Measurements from ENCODE around the gene SELENON. TPM values are rescaled to one million over a fixed set of nuclear protein-coding genes. Genes with fewer than 3 reads are reported as not detected.

Gene SELENON
- total and polyA plus RNA-seq, 2 of the 8 experiments (the other 6 are each of a cell fraction or from before 2014, with no cell fraction given) = 43.0 to 77.6 TPM

DNA sequence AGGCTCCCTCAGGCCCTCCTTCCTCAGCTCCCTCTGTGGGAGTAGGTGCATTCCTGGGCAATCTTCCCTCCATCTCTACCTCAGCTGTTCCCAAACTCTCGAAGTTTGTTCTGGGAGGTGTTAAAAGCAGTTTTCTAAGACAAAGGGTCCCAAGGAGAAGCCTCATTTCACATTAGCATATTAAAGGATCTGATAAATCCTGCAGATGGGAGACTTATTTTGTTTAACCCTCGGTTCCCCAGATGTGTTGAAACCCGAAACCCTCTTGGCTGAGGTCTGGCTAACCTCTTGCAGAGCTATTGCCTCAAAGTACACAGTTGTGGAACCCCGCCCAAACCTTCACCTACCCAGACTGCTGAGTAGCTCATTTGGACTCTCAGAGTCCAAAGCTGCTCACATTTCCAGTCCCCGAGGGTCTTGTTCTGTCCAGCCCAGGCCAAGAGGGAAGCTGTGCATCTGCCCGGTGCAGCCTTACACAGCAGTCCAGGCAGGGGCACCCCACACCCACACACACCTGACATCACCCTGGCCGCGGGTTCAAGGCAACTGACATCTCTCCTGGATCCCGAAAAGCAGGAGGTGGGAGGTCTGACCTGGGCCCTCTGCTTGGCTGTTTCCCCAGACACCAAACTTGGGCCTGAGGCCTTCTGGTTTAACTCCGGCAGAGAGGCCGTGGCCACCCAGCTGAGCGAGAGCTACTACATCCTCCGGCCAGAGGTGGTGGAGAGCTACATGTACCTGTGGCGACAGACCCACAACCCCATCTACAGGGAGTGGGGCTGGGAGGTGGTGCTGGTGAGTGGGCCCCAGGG lies 19.5 kb upstream of the SELENON start:
- Histone ChIP-seq H4K91ac (replicated peaks; ENCODE audit: insufficient read length, low read length) (peak overlapping the region; percentile 79), H3K18ac (ENCODE audit: extremely low read depth, low read length) (peak overlapping the region; percentile 60), H3K79me1 (ENCODE audit: low read depth, low read length) (no peaks in the 10 kb centered on the region), H4K5ac (ENCODE audit: insufficient read length, low read depth, low read length) (no peak overlapping the region), H3K27me3 (replicated peaks in 1 of 4; ENCODE audit: control insufficient read depth in 3 of 4, extremely low read depth in 1 of 4, insufficient read depth in 3 of 4, low read length in 3 of 4) (no peaks in the 10 kb centered on the region; a peak in 1 of 7 replicates), H3K4me3 (ENCODE audit: extremely low read depth in 1 of 4, insufficient read depth in 2 of 4, low read depth in 3 of 4, low read length in 4 of 4) (peak overlapping the region in 3 of 4 experiments; percentile 0 to 26 (median 6); a peak in 2 of 8 replicates), H3K23me2 (ENCODE audit: low read depth, low read length) (no peaks in the 10 kb centered on the region), H3K14ac (ENCODE audit: insufficient read length) (no peak overlapping the region), H3K23ac (ENCODE audit: insufficient read length) (no peak overlapping the region), H2BK15ac (ENCODE audit: low read length) (peak overlapping the region; percentile 72; the same call in 1 of the 2 replicates), H3K4me2 (ENCODE audit: insufficient read depth in 1 of 2, low read depth in 2 of 2, low read length in 2 of 2) (peak overlapping the region; percentile 22 to 36; a peak in 3 of 4 replicates), H3K36me3 (ENCODE audit: control insufficient read depth in 2 of 4, insufficient read depth in 4 of 4, low read length in 3 of 4) (no peaks in the 10 kb centered on the region; a peak in 1 of 8 replicates), H2BK5ac (ENCODE audit: low read depth, low read length) (peak overlapping the region; percentile 82; the same call in 1 of the 2 replicates), H3K4me1 (replicated peaks in 1 of 4; ENCODE audit: control insufficient read depth in 3 of 4, insufficient read depth in 4 of 4, low read length in 3 of 4) (peaks cover 6 to 24% (median 21%) of the 10 kb centered on the region in 4 experiments), H2AK5ac (ENCODE audit: low read depth, low read length) (peak overlapping the region; percentile 89; the same call in 1 of the 2 replicates), H3K79me2 (ENCODE audit: control insufficient read depth in 1 of 2, insufficient read depth in 2 of 2, low read length in 2 of 2) (no peaks in the 10 kb centered on the region), H3K4ac (replicated peaks; ENCODE audit: insufficient read length, low read depth, low read length) (peak overlapping the region; percentile 88), H4K20me1 (replicated peaks in 1 of 2; ENCODE audit: control insufficient read depth in 1 of 2, insufficient read depth in 2 of 2, low read length in 2 of 2) (no peaks in the 10 kb centered on the region), H2AFZ (ENCODE audit: low read length) (no peak overlapping the region), H3K27ac (ENCODE audit: low read depth, low read length) (no peak overlapping the region), H4K8ac (ENCODE audit: extremely low read depth, insufficient read depth, low read length) (peak overlapping the region; percentile 73), H3K9ac (replicated peaks in 1 of 4; ENCODE audit: extremely low read depth in 1 of 4, low read depth in 3 of 4, low read length in 3 of 4) (no peak overlapping the region), H2BK120ac (replicated peaks; ENCODE audit: low read depth, low read length) (peak overlapping the region; percentile 57), H3K56ac (replicated peaks; ENCODE audit: insufficient read length, low read depth, low read length) (no peak overlapping the region), H2BK12ac (ENCODE audit: low read depth, low read length) (peak overlapping the region; percentile 94), H3K9me3 (ENCODE audit: insufficient read depth in 2 of 2, low read depth in 1 of 2, low read length in 1 of 2) (no peaks in the 10 kb centered on the region), H2BK20ac (ENCODE audit: low read length) (peak overlapping the region; percentile 97)
- 68% methylated on average over 14 of the region's 14 CpGs; no CpG with 5 or more reads in 1 of the 2 experiments for WGBS, 2 experiments (ENCODE audit: extremely low coverage in 1 of 2, insufficient coverage in 1 of 2, insufficient read length in 1 of 2, insufficient replicate concordance in 2 of 2, low coverage in 1 of 2, low lambda C conversion rate in 2 of 2, missing lambda C conversion rate in 1 of 2)
- CTCF ChIA-PET (ENCODE audit: partially characterized antibody) = interaction anchor here (0.7 to 3.9 kb wide), 15 partner anchors 9 to 255 kb away, joined by 3 to 18 read pairs (median 5); no protein-coding TSS in a partner anchor
- DNase-seq (ENCODE audit: low read depth in 1 of 2, low spot score in 2 of 2) = peak in 1 of 2 experiments; percentile 25
- peak; percentile 98 for FAIRE-seq
- POLR2A ChIA-PET (ENCODE audit: partially characterized antibody) = interaction anchor here (0.6 to 1.5 kb wide), 7 partner anchors 9 to 640 kb away, joined by 3 to 5 read pairs (median 4); partner anchors contain the start of gene SELENON
- TF ChIP-seq POLR2A (IDR thresholded peaks at IDR 0.05; ENCODE audit: control extremely low read depth in 1 of 2, low read depth in 2 of 2, low read length in 2 of 2) = no peak
- TF ChIP-seq KDM1A (IDR thresholded peaks at IDR 0.05; ENCODE audit: borderline replicate concordance, low read length) = no peak
- TF ChIP-seq, protein P1, sequence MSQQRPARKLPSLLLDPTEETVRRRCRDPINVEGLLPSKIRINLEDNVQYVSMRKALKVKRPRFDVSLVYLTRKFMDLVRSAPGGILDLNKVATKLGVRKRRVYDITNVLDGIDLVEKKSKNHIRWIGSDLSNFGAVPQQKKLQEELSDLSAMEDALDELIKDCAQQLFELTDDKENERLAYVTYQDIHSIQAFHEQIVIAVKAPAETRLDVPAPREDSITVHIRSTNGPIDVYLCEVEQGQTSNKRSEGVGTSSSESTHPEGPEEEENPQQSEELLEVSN (IDR thresholded peaks at IDR 0.05) = peak; percentile 96
- 0 out of 4 replicates have a peak, but pooled peaks have one; percentile 9 to 30 for TF ChIP-seq SIN3A (conservative IDR thresholded peaks at IDR 0.05 in 1 of 2, IDR thresholded peaks at IDR 0.05 in 1 of 2; ENCODE audit: low read depth in 1 of 2, low read length in 2 of 2)
- TF ChIP-seq SP1 (IDR thresholded peaks at IDR 0.05; ENCODE audit: low read depth, low read length) = peak; percentile 51; the same call in 1 of the 2 replicates
- TF ChIP-seq TCF12 (IDR thresholded peaks at IDR 0.05; ENCODE audit: low read depth, low read length) = peak; percentile 18; the same call in 1 of the 2 replicates
- 0 out of 4 replicates have a peak, but pooled peaks of 1 of the 2 experiments have one; percentile 2 for TF ChIP-seq RAD21 (IDR thresholded peaks at IDR 0.05 in 1 of 2, conservative IDR thresholded peaks at IDR 0.05 in 1 of 2; ENCODE audit: low read depth in 2 of 2, low read length in 2 of 2)
- peak; percentile 80 for TF ChIP-seq TEAD4 (IDR thresholded peaks at IDR 0.05; ENCODE audit: low read depth, low read length)
- 0 out of 2 replicates have a peak, but pooled peaks have one; percentile 18 for TF ChIP-seq CREB1 (IDR thresholded peaks at IDR 0.05)

All from H1 (cell line).